Measurements from ENCODE around the gene CNIH1.
A peak's percentile ranks its signal among the peaks of the same experiment; 100 is the strongest.

Gene CNIH1

DNA sequence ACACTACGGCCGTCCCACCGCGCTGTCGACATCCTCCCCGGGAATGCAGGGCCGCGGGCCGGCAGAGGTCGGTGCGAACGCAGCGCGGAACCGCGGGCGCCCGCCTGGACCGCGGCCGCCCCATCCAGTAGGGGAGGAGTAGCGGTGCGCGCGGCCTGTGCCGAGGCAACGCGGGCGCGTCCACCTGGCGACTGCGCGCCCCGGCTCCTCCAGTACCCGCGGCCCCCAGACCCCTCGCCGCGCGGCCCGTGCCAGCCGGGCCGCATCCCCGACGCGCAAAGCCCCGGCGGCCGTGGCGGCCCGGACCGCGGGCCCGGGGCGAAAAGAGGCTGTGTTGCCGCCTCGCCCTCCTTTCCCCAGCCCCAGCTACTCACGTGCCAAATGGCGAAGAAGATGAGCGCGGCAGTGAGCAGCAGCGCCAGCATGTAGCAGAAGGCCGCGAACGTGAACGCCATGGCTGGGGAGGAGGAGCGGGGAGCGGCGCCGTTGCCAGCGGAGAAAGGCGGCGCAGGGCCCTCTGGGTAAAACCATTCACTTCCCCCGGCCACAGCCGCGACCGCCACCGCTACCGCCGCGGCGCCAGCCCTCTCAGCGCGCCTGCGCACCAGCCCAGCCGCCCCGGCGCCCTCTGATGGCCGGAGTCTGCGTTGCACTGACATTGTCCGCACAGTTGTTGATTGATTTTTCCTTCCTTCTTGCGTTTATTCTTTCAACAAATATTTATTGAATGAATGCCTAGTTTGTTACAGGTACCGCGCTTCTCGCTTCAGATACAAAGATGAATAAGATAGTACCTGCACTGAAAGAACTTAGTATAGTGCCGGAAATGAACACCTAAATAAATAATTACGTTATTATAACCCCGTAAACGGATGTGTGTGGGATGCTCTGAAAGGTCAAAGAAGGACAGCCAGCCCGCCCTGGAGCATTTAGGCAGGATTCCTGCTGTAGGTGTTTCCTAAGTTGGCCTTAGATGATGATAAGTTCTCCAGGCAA, at the start of gene CNIH1:
CNIH1 (minus strand) TSS at position 502 of the 996 bp plus-strand sequence; CDS start at position 455, 47 bp downstream.
- peak; percentile 89 for DNase-seq

DNA sequence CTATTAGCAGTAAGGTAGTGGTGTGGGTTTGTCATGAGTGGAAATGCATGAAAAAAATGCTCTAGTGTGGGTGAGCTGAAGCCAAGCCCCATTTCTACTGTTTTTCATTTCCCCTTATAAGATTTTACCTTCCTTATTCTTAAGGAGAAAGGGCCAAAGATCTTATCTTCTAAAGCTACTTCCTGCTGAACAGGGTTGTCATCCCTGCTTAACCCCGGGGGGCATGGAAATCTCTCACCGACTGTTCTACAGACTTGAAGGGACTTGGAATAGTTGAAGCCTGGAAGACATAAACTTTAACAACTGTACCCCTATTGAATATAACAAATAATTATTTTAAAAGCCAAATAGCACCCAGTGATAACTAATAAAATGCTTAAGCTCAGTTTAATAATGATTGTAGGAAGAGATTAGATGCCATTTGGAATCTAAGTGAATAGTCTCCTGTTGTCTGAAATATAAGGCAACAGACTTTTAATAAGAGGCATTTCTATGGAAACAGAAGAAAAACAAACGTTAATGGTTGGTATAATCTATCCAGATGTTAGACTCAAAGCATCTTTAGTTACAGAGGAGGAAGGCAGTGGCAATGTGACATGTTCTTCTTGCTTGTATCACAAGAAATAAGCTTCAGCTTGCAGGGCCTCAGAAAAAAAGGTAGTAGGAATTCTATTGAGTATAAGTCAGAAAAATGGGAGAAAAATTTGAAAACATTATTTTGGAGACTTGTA, 49.4 kb upstream of the CNIH1 start:
- no peak for DNase-seq

DNA sequence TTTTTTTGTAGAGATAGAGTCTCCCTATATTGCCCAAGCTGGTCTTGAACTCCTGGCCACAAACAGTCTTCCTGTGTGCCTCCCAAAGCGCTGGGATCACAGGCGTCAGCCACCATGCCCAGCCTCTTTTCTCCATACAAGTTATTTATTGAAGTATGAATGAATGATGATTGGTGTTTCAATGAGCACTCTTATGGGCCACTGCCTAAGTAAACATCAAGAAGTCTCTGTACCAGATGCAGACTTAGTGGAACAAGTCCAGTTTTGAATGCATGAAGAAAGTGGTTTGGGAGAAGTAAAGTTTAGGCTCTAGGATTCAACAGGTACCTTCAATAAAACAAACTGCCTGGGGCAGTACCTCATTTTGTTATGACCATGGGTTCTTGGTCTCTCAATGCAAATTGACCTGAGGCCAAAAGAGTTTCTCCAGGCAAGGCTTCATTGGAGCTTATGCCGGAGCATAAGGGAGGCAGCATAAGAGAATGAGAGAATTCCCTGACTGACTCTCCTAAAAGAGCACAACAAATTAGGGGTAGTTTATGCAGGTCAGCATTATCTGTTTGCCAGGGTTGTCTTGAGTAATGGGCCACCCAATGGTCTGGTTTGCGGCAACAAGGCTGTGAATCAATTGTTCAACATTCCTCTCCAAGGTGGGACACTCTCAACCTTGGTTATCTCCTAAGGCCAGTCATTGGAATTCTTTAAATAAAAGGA, 48.7 kb upstream of the CNIH1 start:
- DNase-seq, result no peak

DNA sequence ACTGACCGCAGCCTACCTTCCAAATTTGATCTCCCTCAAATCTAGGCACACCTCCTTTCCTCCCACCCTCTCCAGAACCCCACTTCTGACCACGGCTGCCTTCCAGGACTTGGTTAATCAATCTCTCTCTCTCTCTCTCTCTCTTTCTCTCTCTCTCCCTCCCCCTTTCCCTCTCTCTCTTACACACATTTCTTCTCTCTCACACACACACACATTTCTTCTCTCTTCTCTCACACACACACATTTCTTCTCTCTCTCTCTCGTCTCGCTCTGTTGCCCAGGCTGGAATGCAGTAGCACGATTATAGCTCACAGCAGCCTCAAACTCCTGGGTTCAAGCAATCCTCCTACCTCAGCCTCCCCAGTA, 48.1 kb upstream of the CNIH1 start:
- DNase-seq, result no peak

DNA sequence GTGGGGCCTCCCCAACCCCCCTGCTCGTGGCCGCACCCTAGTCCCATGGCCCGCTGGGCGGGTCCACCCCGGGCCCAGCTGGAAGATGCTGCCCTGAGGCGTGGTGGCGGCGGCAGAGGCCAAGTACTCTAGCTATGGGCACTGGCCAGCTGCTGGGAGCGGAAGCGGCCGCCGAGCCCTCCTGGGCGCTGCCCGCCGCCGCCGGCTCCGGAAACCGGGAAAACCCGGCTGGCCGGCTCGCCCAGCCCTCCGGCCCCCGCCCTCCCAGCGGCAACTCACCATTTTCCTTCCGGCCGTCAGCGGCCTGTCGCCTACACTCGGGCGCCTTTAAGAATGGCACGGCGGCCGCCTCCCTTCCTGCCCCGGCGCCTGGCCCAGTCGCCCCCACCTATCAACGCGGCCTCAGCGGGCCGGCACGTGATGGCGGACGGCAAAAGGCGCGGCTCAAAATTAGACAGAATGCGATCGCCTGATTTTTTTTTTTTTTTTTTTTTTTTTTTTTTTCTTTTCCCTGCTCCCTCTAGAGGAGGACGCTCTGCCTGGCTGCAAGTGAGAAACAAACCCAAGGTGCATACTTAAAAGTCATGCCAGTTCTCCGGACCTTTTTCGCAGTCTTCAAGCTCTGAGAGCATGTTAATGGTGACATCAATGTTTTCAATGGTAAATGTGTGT, 47.6 kb upstream of the CNIH1 start, which contains the start of gene GMFB:
GMFB (minus strand) TSS at position 335 of the 672 bp plus-strand sequence; CDS start at position 282, 53 bp downstream.
- DNase-seq, result peak; percentile 80

DNA sequence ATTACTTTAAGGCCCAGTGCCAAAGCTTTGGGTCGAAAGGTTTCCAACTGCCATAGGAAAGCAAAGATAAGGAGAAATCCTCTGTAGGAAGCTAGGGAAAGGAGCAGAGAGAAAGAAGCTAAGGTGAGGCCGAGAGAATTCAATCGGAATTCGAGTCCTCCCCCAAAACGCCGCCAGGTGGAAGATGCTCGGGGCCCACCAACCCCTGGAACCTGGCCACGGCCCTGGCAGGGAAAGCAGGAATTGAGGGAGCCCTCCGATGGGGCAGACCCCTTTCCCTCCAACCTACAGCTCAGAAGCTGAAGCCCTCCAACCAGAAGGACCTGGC, 47.1 kb upstream of the CNIH1 start:
- DNase-seq, result peak; percentile 14

DNA sequence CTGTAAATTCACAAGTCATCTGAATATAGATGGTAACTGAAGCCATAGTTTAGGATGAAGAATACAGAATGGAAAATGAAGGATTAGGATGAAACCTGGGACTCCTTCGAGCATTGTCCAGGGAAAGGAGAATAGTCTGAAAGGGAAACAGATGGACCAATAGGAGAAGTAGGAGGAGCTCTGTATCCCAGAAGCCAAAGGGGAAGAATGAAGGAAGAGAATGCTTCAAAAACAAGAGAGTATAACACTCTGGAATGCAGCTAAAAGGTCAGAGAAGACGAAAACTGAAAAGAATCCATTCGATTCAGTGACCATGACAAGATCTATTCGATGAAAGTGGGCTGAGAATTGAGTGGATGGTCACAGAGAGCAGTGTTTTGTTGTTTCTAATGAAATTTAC, 46.6 kb upstream of the CNIH1 start:
- no peak for DNase-seq

DNA sequence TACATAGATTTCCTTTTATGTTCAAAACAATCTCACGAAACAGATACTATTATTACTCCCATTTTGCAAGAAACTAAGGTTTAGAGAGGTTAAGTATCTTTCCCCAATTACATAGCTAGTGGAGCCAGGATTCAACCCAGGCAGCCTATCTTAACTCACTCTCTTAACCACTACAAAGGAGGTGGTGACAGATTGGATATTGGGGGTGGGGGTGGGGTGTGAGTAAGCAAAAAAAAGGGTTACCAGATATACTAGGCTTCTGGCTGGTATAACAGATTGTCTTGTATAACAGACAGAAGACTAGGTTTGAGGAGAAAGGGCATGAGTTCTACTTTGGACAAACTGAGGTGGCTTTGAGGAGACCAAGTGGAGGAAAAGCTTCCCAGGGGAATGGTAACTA, 45.5 kb upstream of the CNIH1 start:
- DNase-seq, result no peak

DNA sequence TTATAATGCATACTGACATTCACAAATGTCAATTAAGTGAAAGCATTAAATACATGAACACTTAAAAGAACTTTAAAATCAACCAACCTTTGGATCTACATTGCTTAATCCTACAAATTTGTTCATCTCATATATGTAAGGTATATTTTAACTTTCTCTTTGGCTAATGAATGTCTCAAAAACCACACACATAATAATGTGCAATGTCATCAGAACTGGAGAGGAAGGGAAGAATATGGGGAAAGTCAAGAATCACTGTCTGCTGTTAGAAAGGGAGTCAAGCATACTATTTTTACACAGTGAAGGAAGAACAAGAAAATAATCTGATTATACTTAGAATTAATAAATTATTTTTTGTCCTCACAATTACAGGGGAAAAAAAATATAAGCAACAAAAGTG, 42.7 kb upstream of the CNIH1 start:
- DNase-seq, result no peak

DNA sequence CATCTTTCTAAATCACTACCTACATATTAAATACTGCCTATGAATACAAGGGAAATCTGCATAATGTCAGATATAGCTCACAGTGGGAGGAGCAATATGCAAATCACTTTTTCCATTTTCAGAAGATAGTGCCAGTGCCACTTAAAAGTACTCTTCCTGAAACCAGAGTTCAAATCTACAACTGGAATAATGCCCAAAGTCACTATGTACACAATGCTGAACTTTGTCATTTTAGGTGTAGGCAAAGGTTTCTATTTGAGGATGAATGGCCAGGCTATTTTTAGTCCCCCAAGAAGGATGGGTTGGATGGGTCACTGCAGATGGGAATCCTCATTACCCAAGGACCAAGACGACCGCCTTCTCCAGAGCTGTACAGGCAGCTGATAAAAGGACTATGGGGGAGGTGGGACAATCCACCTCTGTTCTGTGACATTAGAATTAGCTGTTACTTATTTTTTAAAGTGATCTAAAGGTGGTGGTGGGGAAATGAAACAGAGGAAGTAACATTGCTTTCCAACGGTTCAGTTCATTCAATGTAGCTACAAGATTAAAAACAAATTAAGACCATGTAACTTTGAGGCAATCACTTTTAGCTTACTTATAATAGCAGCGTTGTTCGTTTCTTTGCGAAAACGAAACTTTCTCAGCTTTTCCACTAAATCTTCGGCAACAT, 42.0 kb upstream of the CNIH1 start:
- DNase-seq, result no peak

DNA sequence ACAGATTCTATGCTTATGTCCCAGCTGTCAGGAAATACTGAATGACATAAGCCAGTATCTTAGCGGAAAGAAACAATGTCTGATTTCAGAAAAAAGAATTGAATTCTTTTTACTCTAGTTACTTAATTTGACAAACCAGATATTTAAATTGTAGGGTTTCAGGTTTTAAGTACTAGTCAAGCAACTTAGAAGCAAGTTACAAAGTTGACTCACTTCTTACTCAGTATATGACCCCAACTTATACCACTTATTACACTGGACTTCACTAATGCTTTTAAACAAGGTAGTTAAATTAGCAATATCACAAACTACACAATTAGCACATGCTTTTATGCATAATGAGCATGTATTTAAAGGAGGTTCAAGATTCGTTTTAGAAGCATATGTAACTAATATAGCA, 40.5 kb upstream of the CNIH1 start:
- DNase-seq, result no peak

DNA sequence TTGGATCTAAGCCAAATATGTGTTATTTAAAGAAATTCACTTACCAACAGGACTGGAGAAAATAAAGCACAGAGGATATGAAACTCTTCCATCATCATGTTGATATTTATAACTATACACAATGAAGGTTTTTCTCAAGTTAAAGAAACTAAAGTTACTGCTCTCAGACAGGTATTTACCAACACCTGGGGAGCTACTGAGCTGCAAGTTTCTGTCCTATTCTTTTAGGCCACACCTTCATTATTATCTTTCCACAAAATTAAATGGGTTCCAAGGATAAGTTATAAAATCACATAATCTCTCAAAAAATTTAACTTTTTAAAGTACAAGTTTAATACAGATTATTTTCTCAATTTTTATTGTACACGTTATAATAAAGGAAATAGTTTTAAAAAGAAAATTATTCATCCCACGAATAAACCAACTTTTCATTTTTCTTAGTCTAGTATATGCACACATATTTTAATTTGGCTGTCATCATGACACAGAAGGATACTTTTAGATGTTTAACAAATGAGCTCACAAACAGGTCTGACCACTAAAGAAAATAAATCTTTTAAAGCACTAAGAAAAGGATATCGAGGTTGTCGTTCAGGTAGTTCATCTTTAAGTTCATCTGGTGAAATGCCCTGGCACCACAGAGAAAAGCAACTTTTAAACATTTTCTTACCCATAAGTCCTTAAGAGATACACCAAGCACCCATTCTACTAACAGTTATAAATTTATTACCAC, 39.8 kb upstream of the CNIH1 start:
- no peak for DNase-seq

DNA sequence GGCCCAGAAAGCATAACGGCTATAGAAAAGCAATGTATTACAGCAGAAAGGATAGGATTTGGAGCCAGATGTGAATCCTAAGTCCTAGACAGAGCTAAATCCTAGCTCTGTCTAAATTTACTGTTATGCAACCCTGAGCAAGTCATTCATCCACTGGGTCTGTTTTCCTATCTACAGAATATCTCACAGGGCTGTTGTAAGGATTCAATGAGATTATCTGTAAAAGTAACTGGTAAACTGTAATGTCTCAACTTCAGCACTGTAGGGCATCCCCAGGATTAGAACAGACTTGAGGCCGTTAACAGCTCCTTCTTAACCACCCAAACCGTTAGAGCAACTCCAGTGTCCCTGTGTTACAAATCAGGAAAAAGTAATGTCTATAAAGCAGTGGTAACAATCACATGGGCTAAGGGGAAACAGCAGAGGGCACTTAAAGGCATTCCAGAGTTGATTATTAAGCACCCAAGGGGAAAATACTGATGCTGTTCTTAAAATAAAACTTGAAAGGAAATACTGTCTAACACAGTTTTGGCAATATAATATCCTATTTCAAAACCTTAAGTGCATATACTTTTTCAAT, 37.6 kb upstream of the CNIH1 start:
- no peak for DNase-seq

DNA sequence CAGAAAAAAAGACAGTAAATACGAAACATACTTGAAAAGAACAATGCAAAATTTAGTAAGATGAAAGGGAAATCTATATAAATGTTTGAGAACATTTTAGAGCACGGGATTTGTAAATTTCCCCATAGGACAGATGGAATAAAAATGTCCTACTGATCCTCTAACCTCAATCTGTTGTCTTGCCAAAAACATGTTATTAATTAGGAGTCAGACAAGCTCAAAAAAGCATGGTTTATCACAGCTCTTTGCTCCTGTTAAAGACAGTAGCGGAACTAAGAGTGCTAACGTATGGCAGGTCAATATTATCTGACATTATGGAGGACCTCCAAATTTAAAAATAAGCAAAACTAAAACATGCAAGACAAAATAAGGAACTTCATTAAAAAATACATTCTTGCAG, 34.7 kb upstream of the CNIH1 start:
- DNase-seq, result no peak

DNA sequence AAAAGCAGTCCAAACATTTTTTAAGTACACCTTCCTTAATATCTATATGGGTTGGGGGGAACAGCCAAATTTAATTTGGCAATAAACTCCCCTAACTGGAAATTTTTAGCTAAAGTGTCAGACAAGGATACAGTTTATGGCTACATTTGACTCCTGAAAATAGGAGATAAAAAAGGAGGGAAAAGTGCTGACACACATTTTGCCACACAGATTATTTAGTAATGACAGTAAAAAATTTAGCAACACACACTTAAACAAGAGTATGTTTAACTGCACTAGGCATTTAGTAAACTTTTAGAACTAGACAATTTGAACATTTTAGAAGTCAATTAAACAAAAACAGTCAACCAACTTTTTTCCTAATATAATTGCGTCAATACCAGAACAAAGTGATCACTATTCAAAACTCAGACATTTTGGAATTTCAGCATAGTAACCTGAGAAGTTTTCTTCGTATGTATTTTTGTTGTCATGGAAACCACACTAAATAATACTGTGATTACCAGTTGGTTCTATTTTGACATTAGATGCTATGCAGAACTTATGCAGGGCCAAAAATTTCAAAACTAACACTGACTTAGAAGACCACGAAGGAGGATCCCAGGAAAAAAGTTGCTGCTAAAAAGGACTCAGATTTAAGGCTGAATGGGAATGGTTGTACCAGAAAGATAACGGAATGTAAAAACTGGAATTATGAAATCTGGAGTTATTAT, 34.2 kb upstream of the CNIH1 start:
- no peak for DNase-seq

DNA sequence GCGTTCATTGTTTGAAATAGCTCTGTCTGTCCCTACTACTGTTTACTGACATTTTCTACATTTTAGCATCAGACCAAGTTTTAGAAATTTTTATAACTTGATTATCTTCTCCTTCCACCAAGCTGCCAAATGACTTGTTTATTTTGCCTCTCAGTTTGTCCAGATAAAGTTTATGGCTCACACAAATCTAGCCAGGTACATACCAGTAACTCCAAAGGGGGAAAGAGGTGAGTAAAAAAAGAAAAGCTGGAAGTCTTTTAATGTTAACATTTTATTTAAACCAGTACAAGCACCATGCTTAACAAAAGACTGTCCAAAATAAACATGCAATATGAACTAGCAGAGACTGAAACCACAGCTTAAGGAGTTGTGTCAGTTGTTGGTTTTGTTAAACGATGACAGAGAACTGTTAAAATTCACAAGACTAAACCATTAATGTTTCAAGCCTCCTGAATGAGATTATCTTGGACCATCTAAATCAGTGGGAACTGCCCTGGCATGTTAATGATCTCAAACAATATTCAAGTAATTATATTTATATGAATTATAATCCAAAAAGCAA, 33.1 kb upstream of the CNIH1 start:
- no peak for DNase-seq

DNA sequence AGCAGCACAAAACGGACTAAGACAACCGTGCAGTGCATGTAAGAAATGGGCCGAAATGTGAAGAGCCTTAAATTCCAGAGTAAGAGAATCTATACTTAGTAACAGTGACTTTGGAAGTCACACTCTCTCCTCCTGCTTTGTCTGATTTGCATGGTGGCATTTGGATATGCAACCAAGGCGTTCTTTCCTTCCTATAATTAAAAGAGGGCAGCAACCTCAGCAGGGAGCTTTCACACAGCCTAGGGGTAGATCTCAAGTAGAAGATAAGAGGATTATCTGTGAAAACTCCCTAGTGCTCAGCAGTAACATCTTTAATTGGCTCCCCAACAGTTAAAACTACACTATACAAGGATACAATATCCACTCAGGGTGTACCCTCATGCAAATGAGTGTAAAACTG, 31.1 kb upstream of the CNIH1 start:
- no peak for DNase-seq

DNA sequence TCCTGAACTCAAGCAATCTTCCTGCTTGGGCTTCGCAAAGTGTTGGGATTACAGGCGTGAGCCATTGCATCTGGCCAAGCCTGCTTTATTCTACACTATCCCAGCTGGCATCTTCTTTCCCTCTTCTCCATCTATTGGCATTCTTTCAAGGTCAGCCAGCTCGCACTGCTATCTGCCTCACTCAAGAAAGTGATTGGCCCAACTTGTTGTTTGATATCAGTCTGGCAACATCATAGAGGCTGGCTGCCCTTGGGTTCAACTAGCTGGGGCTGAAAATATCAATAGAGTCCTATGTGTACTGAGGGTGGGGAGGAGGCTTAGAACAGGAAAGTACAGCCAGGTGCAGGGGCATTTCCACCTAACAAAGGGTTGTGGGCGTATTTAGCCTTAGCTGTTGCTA, 30.5 kb upstream of the CNIH1 start:
- no peak for DNase-seq

DNA sequence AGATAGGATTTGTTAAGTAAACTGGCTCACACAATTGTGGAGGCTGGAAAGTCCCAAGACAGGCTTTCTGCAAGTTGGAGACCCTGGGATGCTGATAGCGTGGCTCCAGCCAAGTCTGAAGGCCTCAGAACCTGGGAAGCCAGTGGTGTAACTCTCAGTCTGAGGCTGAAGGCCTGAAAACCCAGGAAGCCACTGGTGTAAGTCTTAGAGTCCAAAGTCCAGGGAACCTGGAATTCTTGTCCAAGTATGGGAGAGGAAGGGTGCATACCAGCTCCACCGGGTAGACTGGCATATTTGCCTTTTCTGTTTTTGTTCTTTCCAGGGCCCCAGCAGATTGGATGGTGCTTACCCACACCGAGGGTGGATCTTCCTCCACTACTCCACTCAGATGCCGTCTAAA, 29.5 kb upstream of the CNIH1 start:
- no peak for DNase-seq

DNA sequence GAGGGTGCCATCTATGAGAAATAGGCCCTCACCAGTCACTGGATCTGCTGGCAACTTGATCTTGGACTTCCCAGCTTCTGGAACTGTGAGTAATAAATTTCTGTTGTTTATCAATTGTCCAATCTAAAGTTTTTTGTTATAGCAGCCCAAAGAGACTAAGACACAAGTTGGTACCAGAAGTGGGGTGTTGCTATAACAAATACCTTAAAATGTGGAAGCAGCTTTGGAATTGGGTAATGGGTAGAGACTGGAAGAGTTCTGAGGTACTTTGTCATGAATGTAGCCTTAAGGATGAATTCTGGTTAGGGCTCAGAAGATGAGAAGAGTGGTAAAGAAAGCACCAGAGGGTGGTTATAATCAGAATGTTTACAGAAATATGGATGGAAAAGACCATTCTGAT, 26.1 kb upstream of the CNIH1 start:
- DNase-seq, result no peak

All from activated T-cell treated with anti-CD3 and anti-CD28 coated beads for 4 hours (primary cell).